ENCODE measurements around the gene PPTC7. TPM values are rescaled to one million over a fixed set of nuclear protein-coding genes. Genes with fewer than 3 reads are reported as not detected.

Gene PPTC7
- total and polyA plus RNA-seq, 2 donors (not counting 1 experiment from before 2014, with no cell fraction given), result 6.9 to 12.5 TPM

GRCh38 chr12:110554184-110554583 lies 28.9 kb downstream of the PPTC7 start:
- Histone ChIP-seq H3K4me3 (replicated peaks in 1 of 4; ENCODE audit: control extremely low read depth in 1 of 4, insufficient read depth in 1 of 4, low read depth in 3 of 4, low read length in 4 of 4) (no peak overlapping the region), H3K4me2 (ENCODE audit: extremely low read depth, insufficient read depth, low read length) (no peak overlapping the region), H3K27me3 (ENCODE audit: control insufficient read depth, insufficient read depth, low read length) (no peaks in the 10 kb centered on the region), H3K36me3 (ENCODE audit: control insufficient read depth, insufficient read depth, low read length) (no peaks in the 10 kb centered on the region), H3K9ac (ENCODE audit: insufficient read depth, low read length) (no peak overlapping the region), H3K27ac (ENCODE audit: insufficient read depth, low read length) (no peak overlapping the region), H3K4me1 (ENCODE audit: control insufficient read depth, extremely low read depth, insufficient read depth, low read length) (peaks cover 13% of the 10 kb centered on the region), H3K79me2 (ENCODE audit: control insufficient read depth, insufficient read depth, low read length) (peaks cover 20% of the 10 kb centered on the region), H4K20me1 (ENCODE audit: control insufficient read depth, extremely low read depth, insufficient read depth, low read length) (no peaks in the 10 kb centered on the region), H2AFZ (ENCODE audit: low read length) (no peak overlapping the region), H3K9me3 (ENCODE audit: control insufficient read depth, insufficient read depth, low read depth, low read length) (no peaks in the 10 kb centered on the region)
- DNase-seq (ENCODE audit: low read depth in 2 of 2), result no peak
- TF ChIP-seq EZH2 (IDR thresholded peaks at IDR 0.05; ENCODE audit: low read length, missing control alignments) (no peak), CTCF (conservative IDR thresholded peaks at IDR 0.05 in 1 of 2, IDR thresholded peaks at IDR 0.05 in 1 of 2; ENCODE audit: low read depth in 1 of 2, low read length in 2 of 2) (no peak)

DNA sequence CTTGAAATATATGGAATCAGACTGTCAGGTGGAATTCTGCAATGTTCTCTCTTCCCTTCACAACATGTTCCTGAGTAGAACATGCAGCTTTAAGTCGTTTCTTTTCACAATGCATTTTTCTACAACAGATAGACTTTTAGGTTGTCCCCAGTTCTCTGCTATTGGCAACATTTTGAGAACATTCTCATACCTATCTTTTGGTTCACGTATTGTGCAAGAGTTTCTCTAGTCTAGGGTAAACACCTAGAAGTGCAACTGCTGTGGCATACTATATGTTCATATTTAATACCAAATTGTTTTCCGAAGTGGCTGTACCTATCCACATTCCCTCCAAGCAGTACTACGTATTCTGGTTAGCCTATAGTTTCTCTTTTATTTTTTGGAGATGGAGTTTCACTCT lies 32.1 kb downstream of the PPTC7 start:
- H4K20me1 ChIP-seq (ENCODE audit: control insufficient read depth, extremely low read depth, insufficient read depth, low read length), result no peaks in the 10 kb centered on the region
- TF ChIP-seq EZH2 (IDR thresholded peaks at IDR 0.05; ENCODE audit: low read length, missing control alignments) (no peak), CTCF (conservative IDR thresholded peaks at IDR 0.05 in 1 of 2, IDR thresholded peaks at IDR 0.05 in 1 of 2; ENCODE audit: low read depth in 1 of 2, low read length in 2 of 2) (no peak)
- no peak overlapping the region for H3K4me3 ChIP-seq (replicated peaks in 1 of 4; ENCODE audit: control extremely low read depth in 1 of 4, insufficient read depth in 1 of 4, low read depth in 3 of 4, low read length in 4 of 4)
- H3K27me3 ChIP-seq (ENCODE audit: control insufficient read depth, insufficient read depth, low read length), result no peaks in the 10 kb centered on the region
- H3K27ac ChIP-seq (ENCODE audit: insufficient read depth, low read length), result no peak overlapping the region
- H3K9ac ChIP-seq (ENCODE audit: insufficient read depth, low read length), result no peak overlapping the region
- no peak for DNase-seq (ENCODE audit: low read depth in 2 of 2)
- no peaks in the 10 kb centered on the region for H3K36me3 ChIP-seq (ENCODE audit: control insufficient read depth, insufficient read depth, low read length)
- peaks cover 13% of the 10 kb centered on the region for H3K4me1 ChIP-seq (ENCODE audit: control insufficient read depth, extremely low read depth, insufficient read depth, low read length)
- no peak overlapping the region for H2AFZ ChIP-seq (ENCODE audit: low read length)
- H3K4me2 ChIP-seq (ENCODE audit: extremely low read depth, insufficient read depth, low read length), result no peak overlapping the region
- peaks cover 13% of the 10 kb centered on the region for H3K79me2 ChIP-seq (ENCODE audit: control insufficient read depth, insufficient read depth, low read length)
- no peaks in the 10 kb centered on the region for H3K9me3 ChIP-seq (ENCODE audit: control insufficient read depth, insufficient read depth, low read depth, low read length)

DNA sequence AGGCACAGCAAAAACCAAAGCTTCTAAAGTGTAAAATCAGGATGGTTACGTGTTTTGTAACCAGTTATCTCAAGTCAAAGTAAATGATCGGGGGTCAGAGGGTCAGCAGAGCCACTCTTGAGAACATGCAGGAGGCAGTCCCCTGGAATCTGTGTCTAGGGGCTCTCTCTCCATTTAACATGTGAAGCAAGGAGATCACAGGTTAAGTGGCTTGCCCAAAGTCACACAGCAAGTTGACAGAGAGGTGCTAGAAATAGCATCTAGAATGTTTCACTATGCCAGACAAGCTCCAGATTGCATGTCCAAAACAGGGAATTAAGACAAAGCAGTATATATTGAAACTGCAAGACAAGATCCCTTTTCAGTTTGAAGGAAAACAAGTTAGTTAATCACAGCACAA lies 33.4 kb downstream of the PPTC7 start:
- H3K79me2 ChIP-seq (ENCODE audit: control insufficient read depth, insufficient read depth, low read length), result peaks cover 11% of the 10 kb centered on the region
- no peak overlapping the region for H3K4me2 ChIP-seq (ENCODE audit: extremely low read depth, insufficient read depth, low read length)
- peaks cover 13% of the 10 kb centered on the region for H3K4me1 ChIP-seq (ENCODE audit: control insufficient read depth, extremely low read depth, insufficient read depth, low read length)

More for the DNA sequence above, 33.4 kb downstream of the PPTC7 start:
- Histone ChIP-seq H3K9ac (ENCODE audit: insufficient read depth, low read length) (no peak overlapping the region), H3K27ac (ENCODE audit: insufficient read depth, low read length) (no peak overlapping the region), H3K27me3 (ENCODE audit: control insufficient read depth, insufficient read depth, low read length) (no peaks in the 10 kb centered on the region), H3K4me3 (replicated peaks in 1 of 4; ENCODE audit: control extremely low read depth in 1 of 4, insufficient read depth in 1 of 4, low read depth in 3 of 4, low read length in 4 of 4) (no peak overlapping the region), H4K20me1 (ENCODE audit: control insufficient read depth, extremely low read depth, insufficient read depth, low read length) (no peaks in the 10 kb centered on the region), H3K36me3 (ENCODE audit: control insufficient read depth, insufficient read depth, low read length) (no peaks in the 10 kb centered on the region), H3K9me3 (ENCODE audit: control insufficient read depth, insufficient read depth, low read depth, low read length) (no peaks in the 10 kb centered on the region), H2AFZ (ENCODE audit: low read length) (no peak overlapping the region)
- TF ChIP-seq CTCF (conservative IDR thresholded peaks at IDR 0.05 in 1 of 2, IDR thresholded peaks at IDR 0.05 in 1 of 2; ENCODE audit: low read depth in 1 of 2, low read length in 2 of 2) (no peak), EZH2 (IDR thresholded peaks at IDR 0.05; ENCODE audit: low read length, missing control alignments) (no peak)
- no peak for DNase-seq (ENCODE audit: low read depth in 2 of 2)

All from fibroblast of lung (primary cell).